GM12891 (cell line): ENCODE measurements around the gene KRT80.

ENCODE experiments used
- PAX5 ChIP-seq: IDR thresholded peaks from 2 replicates; pipeline ENCODE4 v1.6.1; 2011; ENCODE audit warnings: low read length, moderate library complexity, mild to moderate bottlenecking; ENCODE audit not compliant: insufficient read depth, severe bottlenecking
- POLR2A ChIP-seq: IDR thresholded peaks from 2 replicates; pipeline ENCODE4 v1.6.1; 2011; ENCODE audit warnings: low read depth, low read length, control low read depth
- POLR2AphosphoS5 ChIP-seq: IDR thresholded peaks from 2 replicates; pipeline ENCODE4 v1.6.1; 2011; ENCODE audit warnings: low read depth, low read length, control low read depth
- TAF1 ChIP-seq: IDR thresholded peaks from 2 replicates; pipeline ENCODE4 v1.6.1; 2011; ENCODE audit warnings: low read depth, low read length, control low read depth

DNA sequence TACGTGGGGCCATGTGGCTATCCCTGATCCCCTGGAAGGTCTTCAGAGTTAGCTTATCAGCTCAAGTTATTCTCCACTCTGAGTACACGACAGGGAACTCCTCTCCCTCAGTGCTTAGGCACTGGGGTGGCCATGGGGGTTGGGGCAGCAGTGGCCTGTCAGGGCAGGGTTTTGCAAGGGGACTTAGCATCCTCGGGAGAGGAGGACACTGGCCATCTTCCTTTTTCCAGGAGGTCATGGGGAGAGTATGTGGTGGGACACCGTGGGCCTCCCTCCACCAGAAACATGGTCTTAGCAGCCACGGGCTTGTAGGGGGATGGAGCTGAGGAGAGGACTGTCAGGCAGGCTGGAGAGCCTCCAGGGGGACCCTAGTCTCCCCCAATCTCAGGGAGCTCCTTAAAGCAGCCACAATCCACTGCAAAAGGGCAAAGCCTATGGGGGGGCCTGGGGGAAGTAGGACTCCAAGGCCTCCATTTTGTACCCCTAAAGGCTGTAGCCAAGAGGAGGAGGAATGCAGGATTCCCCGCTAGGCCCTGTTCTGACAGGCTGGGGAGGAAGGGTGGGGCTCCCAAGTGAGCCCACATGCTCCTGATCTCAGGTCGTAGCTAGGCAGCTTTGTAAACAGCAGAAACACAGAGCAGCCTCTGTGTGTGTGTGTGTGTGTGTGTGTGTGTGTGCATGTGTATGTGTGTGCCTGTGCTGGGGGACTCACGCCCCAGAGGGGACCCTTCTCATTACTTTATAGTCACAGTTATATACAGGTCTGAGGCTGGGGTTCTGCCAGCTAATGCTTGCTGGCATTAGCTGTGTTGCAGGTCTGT lies 36.6 kb downstream of the KRT80 start:
- TF ChIP-seq POLR2AphosphoS5 (no peak), POLR2A (no peak), TAF1 (no peak), PAX5 (no peak)
